Coronary artery (tissue), 2 donors: ENCODE measurements around the gene SLC12A7.
A peak's percentile ranks its signal among the peaks of the same experiment; 100 is the strongest.

ENCODE experiments used
- DNase-seq: peaks from one replicate; pipeline ENCODE4 v3.0.0-alpha.2; 2017; ENCODE audit warnings: low spot score
- H3K27ac ChIP-seq, 2 donors: fragments of 200-600 bp; sonication (generic); one replicate each; pipeline ENCODE4 v1.5.1; 2016 to 2019
- H3K4me3 ChIP-seq: fragments of 200-600 bp; sonication (generic); 2 replicates; pipeline ENCODE4 v1.5.1; 2016; ENCODE audit warnings: mild to moderate bottlenecking, moderate library complexity
- CTCF ChIP-seq: fragments of 200-600 bp; sonication (generic); IDR thresholded peaks from one replicate; pipeline ENCODE4 v1.5.1; 2019; ENCODE audit warnings: antibody characterized with exemption

The SLC12A7 gene

GRCh38 chr5:1140171-1140817 lies 28.4 kb upstream of the SLC12A7 start:
- Histone ChIP-seq H3K4me3 (no peak overlapping the region), H3K27ac (no peak overlapping the region)
- no peak for DNase-seq
- TF ChIP-seq CTCF = peak; percentile 23

- no peak for TF ChIP-seq CTCF
- Histone ChIP-seq H3K27ac (no peak overlapping the region), H3K4me3 (no peak overlapping the region)
- no peak for DNase-seq
Observed at GRCh38 chr5:1139331-1140170, 27.7 kb upstream of the SLC12A7 start.

GRCh38 chr5:1138445-1139245 lies 26.8 kb upstream of the SLC12A7 start:
- no peak overlapping the region for H3K27ac ChIP-seq
- H3K4me3 ChIP-seq = no peak overlapping the region
- no peak for TF ChIP-seq CTCF
- no peak for DNase-seq

- TF ChIP-seq CTCF = no peak
- Histone ChIP-seq H3K4me3 (no peak overlapping the region), H3K27ac (peak overlapping the region in 1 of 2 donors; percentile 48)
- DNase-seq = no peak
Observed at GRCh38 chr5:1137567-1138444, 25.9 kb upstream of the SLC12A7 start.

- H3K4me3 ChIP-seq = no peak overlapping the region
- H3K27ac ChIP-seq = no peak overlapping the region
- TF ChIP-seq CTCF = no peak
- DNase-seq = no peak
Observed at GRCh38 chr5:1136814-1137213, 25.0 kb upstream of the SLC12A7 start.

- no peak overlapping the region for H3K4me3 ChIP-seq
- no peak for DNase-seq
Observed at GRCh38 chr5:1135696-1136525, 24.0 kb upstream of the SLC12A7 start.

More at GRCh38 chr5:1135696-1136525, 24.0 kb upstream of the SLC12A7 start:
- no peak for TF ChIP-seq CTCF
- H3K27ac ChIP-seq = no peak overlapping the region
